DND-41 (cell line): ENCODE results near the gene CYP2J2.

Experiments used
- ATAC-seq: fragments of 200-7000 bp; cut with Tn5 transposase; 3 replicates; pipeline ENCODE4 v1.9.1; 2021; ENCODE audit warnings: low read depth; ENCODE audit not compliant: insufficient read depth
- DNase-seq: peaks from one replicate; pipeline ENCODE4 v3.0.0-alpha.2; 2020
- H2AFZ ChIP-seq: 2 replicates; pipeline ENCODE4 v1.6.0; 2012; ENCODE audit warnings: low read depth, low read length
- H3K27ac ChIP-seq: 2 replicates; pipeline ENCODE4 v1.5.1; 2012; ENCODE audit warnings: low read length, inconsistent platforms
- H3K27me3 ChIP-seq: fragments of 200-600 bp; sonication (generic); 2 replicates; pipeline ENCODE4 v1.6.0; 2012; ENCODE audit warnings: low read length, mild to moderate bottlenecking, inconsistent platforms; ENCODE audit not compliant: insufficient read depth, poor library complexity
- H3K36me3 ChIP-seq: 2 replicates; pipeline ENCODE4 v1.5.1; 2012; ENCODE audit warnings: low read length, inconsistent platforms; ENCODE audit not compliant: insufficient read depth
- H3K4me1 ChIP-seq: 2 replicates; pipeline ENCODE4 v1.5.1; 2012; ENCODE audit warnings: mild to moderate bottlenecking, low read length; ENCODE audit not compliant: insufficient read depth
- H3K4me2 ChIP-seq: 2 replicates; pipeline ENCODE4 v1.6.0; 2012; ENCODE audit warnings: mild to moderate bottlenecking, moderate library complexity, low read length, inconsistent platforms; ENCODE audit not compliant: insufficient read depth
- H3K4me3 ChIP-seq, 2 experiments: fragments of 200-600 bp in 1 of 2; shearing (Covaris generic) in 1 of 2; 2 replicates each; pipeline ENCODE4 v1.5.1; 2012 to 2016; ENCODE audit warnings: inconsistent platforms in 2 of 2, low read length in 2 of 2, mild to moderate bottlenecking in 2 of 2, low read depth in 1 of 2, moderate library complexity in 1 of 2
- H3K79me2 ChIP-seq: 2 replicates; pipeline ENCODE4 v1.6.0; 2012; ENCODE audit warnings: low read length, inconsistent platforms; ENCODE audit not compliant: insufficient read depth
- H3K9ac ChIP-seq: 2 replicates; pipeline ENCODE4 v1.6.0; 2012; ENCODE audit warnings: low read depth, mild to moderate bottlenecking, inconsistent platforms, low read length, moderate library complexity
- H3K9me3 ChIP-seq: 2 replicates; pipeline ENCODE4 v1.5.1; 2012; ENCODE audit warnings: low read length, moderate library complexity, mild to moderate bottlenecking, inconsistent platforms; ENCODE audit not compliant: insufficient read depth, severe bottlenecking
- H4K20me1 ChIP-seq: 2 replicates; pipeline ENCODE4 v1.6.0; 2012; ENCODE audit warnings: low read length; ENCODE audit not compliant: insufficient read depth
- CTCF ChIP-seq: IDR thresholded peaks from 2 replicates; pipeline ENCODE4 v1.5.1; 2012; ENCODE audit warnings: borderline replicate concordance, low read length, moderate library complexity, mild to moderate bottlenecking; ENCODE audit not compliant: poor library complexity, severe bottlenecking; ENCODE audit errors: extremely low read depth
- EZH2 ChIP-seq: IDR thresholded peaks from 3 replicates; pipeline ENCODE4 v1.6.1; 2012; ENCODE audit warnings: borderline replicate concordance, low read depth, mild to moderate bottlenecking, moderate library complexity, low read length, inconsistent platforms; ENCODE audit not compliant: severe bottlenecking

CYP2J2 gene

GRCh38 chr1:59897165-59897564, 29.4 kb downstream of the CYP2J2 start:
- Histone ChIP-seq H4K20me1 (no peaks in the 10 kb centered on the region), H3K9ac (no peak overlapping the region), H3K4me1 (no peaks in the 10 kb centered on the region), H3K4me3 (no peak overlapping the region), H3K79me2 (no peaks in the 10 kb centered on the region), H3K27me3 (peaks cover 4% of the 10 kb centered on the region), H3K9me3 (no peaks in the 10 kb centered on the region), H3K27ac (no peak overlapping the region), H2AFZ (no peak overlapping the region), H3K4me2 (no peak overlapping the region), H3K36me3 (no peaks in the 10 kb centered on the region)
- no peak for DNase-seq
- TF ChIP-seq EZH2: no peak
- TF ChIP-seq CTCF: no peak
- no peak for ATAC-seq

GRCh38 chr1:59892841-59893811, 33.4 kb downstream of the CYP2J2 start:
- H4K20me1 ChIP-seq: no peaks in the 10 kb centered on the region
- H3K4me1 ChIP-seq: no peaks in the 10 kb centered on the region
- H2AFZ ChIP-seq: no peak overlapping the region
- no peak overlapping the region for H3K4me3 ChIP-seq
- no peak overlapping the region for H3K9ac ChIP-seq
- H3K9me3 ChIP-seq: no peaks in the 10 kb centered on the region
- no peak for DNase-seq
- TF ChIP-seq CTCF (no peak), EZH2 (no peak)
- no peak overlapping the region for H3K27ac ChIP-seq
- no peaks in the 10 kb centered on the region for H3K79me2 ChIP-seq
- H3K27me3 ChIP-seq: peaks cover 2% of the 10 kb centered on the region
- no peaks in the 10 kb centered on the region for H3K36me3 ChIP-seq
- ATAC-seq: no peak
- no peak overlapping the region for H3K4me2 ChIP-seq

- no peak overlapping the region for H2AFZ ChIP-seq
- DNase-seq: no peak
- no peaks in the 10 kb centered on the region for H4K20me1 ChIP-seq
- no peak for ATAC-seq
- H3K4me2 ChIP-seq: no peak overlapping the region
- no peak for TF ChIP-seq CTCF
- TF ChIP-seq EZH2: no peak
- H3K27me3 ChIP-seq: no peaks in the 10 kb centered on the region
- H3K4me1 ChIP-seq: no peaks in the 10 kb centered on the region
- no peaks in the 10 kb centered on the region for H3K9me3 ChIP-seq
- H3K9ac ChIP-seq: no peak overlapping the region
- H3K27ac ChIP-seq: no peak overlapping the region
- H3K4me3 ChIP-seq: no peak overlapping the region
- no peaks in the 10 kb centered on the region for H3K36me3 ChIP-seq
- H3K79me2 ChIP-seq: no peaks in the 10 kb centered on the region
These were observed 41.3 kb downstream of the CYP2J2 start for GRCh38 chr1:59885160-59885832.
